Kasumi-1 (cell line): ENCODE measurements around the gene CYP4F3.
A peak's percentile ranks its signal among the peaks of the same experiment; 100 is the strongest.
"Not testable (repeated sequence)": the region's sequence is repeated elsewhere in the genome, so short reads cannot be mapped to it uniquely, and the experiment has no call there.

Experiments used
- DNase-seq, 2 experiments: peaks; one replicate each; lab custom pipeline; 2025; lab: John Stamatoyannopoulos, UW

CYP4F3 gene

GRCh38 chr19:15640294-15640903, at the start of gene CYP4F3:
TSS of gene CYP4F3 (plus strand) at chr19:15640897. CDS start at chr19:15641416, 519 bp downstream.
- no peak for DNase-seq

GRCh38 chr19:15591796-15592195, 48.9 kb upstream of the CYP4F3 start:
- no peak for DNase-seq

- not testable (repeated sequence) for DNase-seq
These were observed 48.2 kb upstream of the CYP4F3 start for GRCh38 chr19:15592506-15592905.

GRCh38 chr19:15593766-15594165, 46.9 kb upstream of the CYP4F3 start:
- not testable (repeated sequence) for DNase-seq

- no peak for DNase-seq
These were observed 45.6 kb upstream of the CYP4F3 start for GRCh38 chr19:15595069-15595468.

- DNase-seq = not testable (repeated sequence)
These were observed 32.4 kb upstream of the CYP4F3 start for GRCh38 chr19:15607978-15608925.

- DNase-seq = no peak
These were observed 31.4 kb upstream of the CYP4F3 start for GRCh38 chr19:15609261-15609660.

GRCh38 chr19:15612342-15612741, 28.4 kb upstream of the CYP4F3 start:
- no peak for DNase-seq

- no peak for DNase-seq
These were observed 27.4 kb upstream of the CYP4F3 start for GRCh38 chr19:15613338-15613737.

- no peak for DNase-seq
These were observed 26.0 kb upstream of the CYP4F3 start, which contains the start of gene CYP4F8 for GRCh38 chr19:15614507-15615379. TSS of gene CYP4F8 (plus strand) at chr19:15615218. CDS start at chr19:15615617, 399 bp downstream.

- no peak for DNase-seq
These were observed 25.2 kb upstream of the CYP4F3 start for GRCh38 chr19:15615526-15615925.

GRCh38 chr19:15616183-15616582, 24.5 kb upstream of the CYP4F3 start:
- no peak for DNase-seq

- DNase-seq = no peak
These were observed 23.9 kb upstream of the CYP4F3 start for GRCh38 chr19:15616627-15617270.

GRCh38 chr19:15618321-15618720, 22.4 kb upstream of the CYP4F3 start:
- DNase-seq = no peak

GRCh38 chr19:15621801-15622200, 18.9 kb upstream of the CYP4F3 start:
- no peak for DNase-seq

- no peak for DNase-seq
These were observed 17.7 kb upstream of the CYP4F3 start for GRCh38 chr19:15622991-15623390.

GRCh38 chr19:15623711-15624318, 16.9 kb upstream of the CYP4F3 start:
- peak in 1 of 2 experiments; percentile 8 for DNase-seq

GRCh38 chr19:15628236-15629002, 12.3 kb upstream of the CYP4F3 start:
- DNase-seq = no peak

- DNase-seq = peak; percentile 69 to 81
These were observed 11.5 kb upstream of the CYP4F3 start for GRCh38 chr19:15629003-15629880.
